Measurements from ENCODE around the gene CALD1.

GRCh38 chr7:134763960-134764359 lies 15.5 kb upstream of the CALD1 start:
- TF ChIP-seq GABPA (IDR thresholded peaks at IDR 0.05 in 1 of 2, conservative IDR thresholded peaks at IDR 0.05 in 1 of 2) (no peak), FOXA1 (IDR thresholded peaks at IDR 0.05) (no peak), MAX (IDR thresholded peaks at IDR 0.05) (no peak), TAF1 (conservative IDR thresholded peaks at IDR 0.05) (no peak), SP1 (IDR thresholded peaks at IDR 0.05) (no peak), RAD21 (IDR thresholded peaks at IDR 0.05) (no peak), HNF4G (IDR thresholded peaks at IDR 0.05) (no peak), YY1 (IDR thresholded peaks at IDR 0.05) (no peak)
- TF ChIP-seq, protein P1, sequence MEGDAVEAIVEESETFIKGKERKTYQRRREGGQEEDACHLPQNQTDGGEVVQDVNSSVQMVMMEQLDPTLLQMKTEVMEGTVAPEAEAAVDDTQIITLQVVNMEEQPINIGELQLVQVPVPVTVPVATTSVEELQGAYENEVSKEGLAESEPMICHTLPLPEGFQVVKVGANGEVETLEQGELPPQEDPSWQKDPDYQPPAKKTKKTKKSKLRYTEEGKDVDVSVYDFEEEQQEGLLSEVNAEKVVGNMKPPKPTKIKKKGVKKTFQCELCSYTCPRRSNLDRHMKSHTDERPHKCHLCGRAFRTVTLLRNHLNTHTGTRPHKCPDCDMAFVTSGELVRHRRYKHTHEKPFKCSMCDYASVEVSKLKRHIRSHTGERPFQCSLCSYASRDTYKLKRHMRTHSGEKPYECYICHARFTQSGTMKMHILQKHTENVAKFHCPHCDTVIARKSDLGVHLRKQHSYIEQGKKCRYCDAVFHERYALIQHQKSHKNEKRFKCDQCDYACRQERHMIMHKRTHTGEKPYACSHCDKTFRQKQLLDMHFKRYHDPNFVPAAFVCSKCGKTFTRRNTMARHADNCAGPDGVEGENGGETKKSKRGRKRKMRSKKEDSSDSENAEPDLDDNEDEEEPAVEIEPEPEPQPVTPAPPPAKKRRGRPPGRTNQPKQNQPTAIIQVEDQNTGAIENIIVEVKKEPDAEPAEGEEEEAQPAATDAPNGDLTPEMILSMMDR (IDR thresholded peaks at IDR 0.05; ENCODE audit: low read depth, low read length, missing input control), result no peak
